Astrocyte of the hippocampus (primary cell): Measurements from ENCODE around the gene DDX43.
"Not testable (repeated sequence)": the region's sequence is repeated elsewhere in the genome, so short reads cannot be mapped to it uniquely, and the experiment has no call there.

Source experiments
- DNase-seq: peaks from one replicate; pipeline ENCODE4 v3.0.0; 2011; ENCODE audit warnings: low read depth, low spot score

The DDX43 gene

DNA sequence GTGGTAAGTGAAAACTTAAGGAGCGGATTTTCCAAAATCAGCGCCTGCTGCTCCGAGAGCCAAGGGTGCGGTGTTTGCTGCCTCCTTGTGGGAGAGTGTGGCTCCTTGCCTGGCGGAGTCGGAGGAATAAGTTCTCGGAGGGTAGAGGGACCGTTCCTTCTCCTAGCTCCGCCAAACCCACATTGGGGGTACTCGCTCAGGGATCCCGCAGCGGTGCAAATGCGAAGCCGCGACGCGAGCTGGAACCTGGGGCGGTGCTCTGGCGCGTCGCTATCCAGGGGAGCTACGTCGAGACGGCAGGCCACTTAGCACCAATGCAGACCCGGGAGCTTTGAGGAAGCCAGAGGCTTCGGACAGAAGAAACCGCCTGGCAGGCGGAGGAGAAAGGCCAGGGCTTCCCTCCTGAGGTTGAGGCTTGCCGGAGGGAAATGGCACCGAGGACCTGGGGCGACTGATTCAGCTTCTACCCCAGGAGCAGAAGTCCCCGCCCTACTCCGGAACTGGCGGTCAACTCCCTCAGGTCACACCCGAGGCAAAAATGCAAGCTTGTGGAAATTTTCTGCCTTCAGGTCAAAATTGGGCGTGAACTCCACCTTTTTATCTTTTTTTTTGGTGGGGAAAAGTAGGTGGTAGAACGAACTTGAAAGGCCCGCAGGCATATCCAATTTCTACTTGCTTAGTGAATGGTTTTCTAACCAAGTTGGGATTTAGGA, 5.7 kb upstream of the DDX43 start:
- DNase-seq = peak; percentile 80

DNA sequence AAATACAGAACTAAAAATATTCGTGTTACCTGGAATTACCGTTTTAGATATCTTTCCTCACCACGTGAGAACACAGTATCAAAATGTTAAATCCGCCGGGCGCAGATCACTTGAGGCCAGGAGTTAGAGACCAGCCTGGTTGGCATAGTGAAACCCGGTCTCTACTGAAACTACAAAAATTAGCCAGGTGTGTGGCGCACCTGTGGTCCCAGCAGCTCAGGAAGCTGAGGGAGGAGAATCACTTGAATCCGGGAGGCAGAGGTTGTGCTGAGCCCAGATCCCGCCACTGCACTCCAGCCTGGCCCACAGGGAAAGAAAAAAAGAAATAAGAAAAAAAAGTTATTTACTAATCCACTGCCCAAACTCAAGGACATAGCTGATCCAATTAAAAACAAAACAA, 4.8 kb upstream of the DDX43 start:
- no peak for DNase-seq

DNA sequence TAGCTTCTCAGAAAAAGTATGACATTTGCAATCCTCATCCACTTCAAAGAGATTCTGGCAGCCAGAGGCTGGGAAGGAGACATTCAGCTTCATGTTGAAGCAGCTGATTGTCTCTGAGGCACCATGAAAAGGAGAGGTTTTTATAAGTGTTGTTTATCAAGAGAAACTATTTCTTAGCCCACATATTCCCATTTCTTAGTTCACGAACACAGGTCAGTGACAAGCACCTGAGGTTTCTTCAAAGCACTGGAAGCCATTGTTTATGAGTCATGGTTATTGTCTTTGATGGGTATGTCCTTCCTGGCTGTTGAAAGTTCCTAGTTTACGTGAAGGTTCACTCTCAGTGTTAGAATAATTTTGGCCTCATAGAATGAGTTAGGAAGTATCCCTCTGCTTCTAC, 3.0 kb upstream of the DDX43 start:
- DNase-seq = no peak

DNA sequence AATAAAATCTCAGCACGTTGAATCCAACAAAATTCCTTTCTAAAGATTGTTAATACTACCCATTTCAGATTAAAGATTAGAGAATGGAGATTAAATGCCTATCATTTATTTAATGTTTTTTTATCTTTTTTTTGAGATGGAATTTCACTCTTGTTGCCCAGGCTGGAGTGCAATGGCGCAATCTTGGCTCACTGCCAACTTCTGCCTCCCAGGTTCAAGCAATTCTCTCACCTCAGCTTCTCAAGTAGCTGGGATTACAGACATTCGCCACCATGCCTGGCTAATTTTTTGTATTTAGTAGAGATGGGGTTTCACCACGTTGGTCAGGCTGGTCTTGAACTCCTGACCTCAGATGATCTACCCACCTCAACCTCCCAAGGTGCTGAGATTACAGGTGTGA, 2.4 kb upstream of the DDX43 start:
- DNase-seq = not testable (repeated sequence)

DNA sequence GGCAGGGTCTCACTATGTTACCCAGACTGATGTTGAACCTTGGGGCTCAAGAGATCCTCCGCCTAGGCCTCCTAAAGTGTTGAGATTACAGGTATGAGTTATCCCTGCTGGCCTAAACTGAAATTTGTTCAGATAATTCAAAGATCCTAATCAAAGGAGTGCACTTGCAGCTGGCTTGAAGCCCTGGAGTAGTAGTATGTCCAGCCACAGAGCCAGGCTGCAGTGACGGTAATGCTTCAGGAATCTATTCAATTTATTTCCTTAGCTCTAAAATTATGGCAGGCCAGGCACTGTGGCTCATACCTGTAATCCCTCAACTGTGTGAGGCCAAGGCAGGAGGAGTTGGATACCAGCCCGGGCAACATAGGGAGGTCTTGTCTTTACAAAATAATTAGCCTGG, 1.4 kb upstream of the DDX43 start:
- DNase-seq = peak; percentile 12

DNA sequence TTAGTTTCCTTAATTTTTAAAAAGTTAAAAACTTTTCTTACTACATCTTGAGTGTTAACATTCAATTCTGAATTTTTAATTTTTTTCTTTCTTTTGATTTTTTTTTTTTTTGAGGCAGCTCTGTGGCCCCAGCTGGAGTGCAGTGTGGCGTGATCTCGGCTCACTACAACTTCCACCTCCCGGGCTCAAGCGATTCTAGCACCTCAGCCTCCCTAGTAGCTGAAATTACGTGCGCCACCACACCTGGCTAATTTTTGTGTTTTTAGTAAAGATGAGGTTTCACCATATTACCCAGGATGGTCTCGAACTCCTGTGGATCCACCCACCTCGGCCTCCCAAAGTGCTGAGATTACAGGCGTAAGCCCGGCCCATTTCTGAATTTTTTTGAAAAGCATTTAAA, 1.2 kb downstream of the DDX43 start:
- no peak for DNase-seq

DNA sequence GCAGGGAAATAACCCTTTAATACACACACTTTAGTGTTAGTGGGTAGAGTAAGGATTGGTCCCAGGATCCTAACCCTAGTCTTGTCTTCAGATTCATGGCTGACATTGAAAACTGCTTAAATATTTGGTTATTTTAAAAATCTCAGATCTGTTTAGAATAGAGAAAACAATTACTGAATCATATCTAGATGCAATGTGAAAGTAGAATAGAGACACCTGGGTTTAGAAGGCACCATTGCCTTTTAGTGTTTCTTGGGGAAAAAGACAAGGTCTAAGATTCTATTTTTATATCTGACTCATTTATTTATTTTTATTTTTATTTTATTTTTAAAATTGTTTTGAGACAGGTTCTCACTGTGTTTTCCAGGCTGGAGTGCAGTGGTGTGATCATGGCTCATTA, 6.0 kb downstream of the DDX43 start:
- no peak for DNase-seq

DNA sequence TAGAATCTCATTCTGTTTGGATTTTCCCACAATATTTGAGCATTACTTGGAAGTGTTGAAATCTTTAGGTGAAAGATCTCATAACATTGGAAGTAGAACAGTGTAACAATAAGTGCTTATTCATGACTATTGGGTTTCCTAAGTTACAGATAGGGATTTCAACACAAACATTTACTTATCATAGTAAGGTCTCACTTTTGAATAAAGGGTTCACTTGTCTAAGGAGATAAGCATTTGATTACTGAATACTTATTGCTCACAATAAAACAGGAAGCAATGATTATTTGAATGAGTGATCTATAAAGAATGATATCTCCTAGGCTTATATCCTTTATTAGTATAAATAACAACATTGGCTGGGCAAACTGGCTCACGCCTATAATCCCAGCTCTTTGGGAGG, 14.8 kb downstream of the DDX43 start:
- DNase-seq = no peak

DNA sequence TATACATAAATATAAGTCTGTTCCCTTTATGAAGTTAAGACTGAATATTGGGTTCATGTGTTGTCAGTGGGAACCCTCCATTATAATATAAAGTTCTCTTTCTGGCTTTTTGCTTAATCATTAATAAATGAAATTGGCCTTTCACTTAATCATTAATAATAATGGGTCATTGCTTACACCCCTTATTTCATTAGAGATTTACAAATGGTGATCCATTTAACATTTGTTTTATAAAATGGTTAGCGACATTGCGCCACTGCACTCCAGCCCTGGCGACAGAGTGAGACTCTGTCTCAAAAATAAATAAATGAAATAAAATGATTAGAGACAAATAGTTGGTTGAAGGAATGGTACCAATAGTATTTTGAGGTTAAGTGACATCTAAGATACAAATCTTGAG, 18.5 kb downstream of the DDX43 start:
- no peak for DNase-seq

DNA sequence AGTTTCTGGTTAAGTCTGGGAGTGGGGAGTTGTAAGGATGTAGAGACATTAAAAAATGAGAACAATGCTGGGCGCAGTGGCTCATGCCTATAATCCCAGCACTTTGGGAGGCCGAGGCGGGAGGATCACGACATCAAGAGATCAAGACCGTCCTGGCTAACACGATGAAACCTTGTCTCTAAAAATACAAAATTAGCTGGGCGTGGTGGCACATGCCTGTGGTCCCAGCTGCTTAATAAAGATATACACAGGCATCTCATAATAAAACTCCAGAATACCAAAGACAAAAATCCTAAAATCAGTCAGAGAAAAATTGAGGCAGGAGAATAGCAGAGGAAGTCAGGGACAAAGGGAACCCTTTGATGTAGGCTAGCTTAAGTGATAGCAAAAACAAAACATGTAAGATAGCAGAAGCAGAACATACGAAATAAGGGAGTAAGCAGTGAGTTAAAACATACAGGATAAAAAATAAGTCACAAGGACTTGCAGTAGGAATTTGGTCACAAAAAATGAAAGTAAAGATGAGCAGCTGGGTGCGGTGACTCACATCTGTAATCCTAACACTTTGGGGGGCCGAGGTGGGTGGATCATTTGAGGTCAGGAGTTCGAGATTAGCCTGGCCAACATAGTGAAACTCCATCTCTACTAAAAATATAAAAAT, 23.6 kb downstream of the DDX43 start:
- DNase-seq = no peak

DNA sequence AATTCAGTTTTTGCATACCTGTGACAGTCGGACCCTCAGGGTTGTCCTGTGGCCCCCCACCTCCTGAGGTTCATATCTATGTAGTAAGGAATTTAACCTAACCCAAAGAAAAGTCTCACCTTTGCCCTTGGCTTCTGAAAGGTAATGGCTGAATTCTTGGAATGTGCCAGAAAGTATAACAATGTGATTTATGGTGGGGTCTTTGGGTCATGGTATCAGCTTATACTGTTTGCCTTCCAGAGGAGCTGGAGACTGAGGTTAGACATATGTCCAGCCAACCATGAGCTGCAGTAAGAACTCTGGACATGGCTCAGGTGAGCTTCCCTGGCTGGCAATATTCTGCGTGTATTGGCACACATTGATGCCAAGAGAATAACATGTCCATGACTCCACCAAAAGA, 26.9 kb downstream of the DDX43 start:
- DNase-seq = no peak

DNA sequence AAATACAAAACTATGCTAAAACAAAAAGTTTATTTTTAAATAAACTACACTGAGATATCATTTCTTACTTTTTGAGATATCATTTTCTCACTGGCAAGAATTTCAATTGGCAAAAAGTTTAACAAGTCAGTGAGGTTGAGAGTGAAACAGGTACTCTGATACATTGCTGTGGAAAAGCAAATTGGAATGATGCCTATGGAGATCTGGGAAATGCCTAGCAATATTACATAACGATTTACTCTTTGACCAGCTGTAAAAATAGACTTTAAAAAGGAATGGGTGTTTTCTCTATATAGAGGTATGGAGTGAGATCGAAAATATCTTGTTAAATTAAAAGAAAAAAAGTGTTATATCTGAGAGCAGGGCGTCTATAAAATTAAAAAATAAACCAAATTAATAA, 40.6 kb downstream of the DDX43 start:
- no peak for DNase-seq

DNA sequence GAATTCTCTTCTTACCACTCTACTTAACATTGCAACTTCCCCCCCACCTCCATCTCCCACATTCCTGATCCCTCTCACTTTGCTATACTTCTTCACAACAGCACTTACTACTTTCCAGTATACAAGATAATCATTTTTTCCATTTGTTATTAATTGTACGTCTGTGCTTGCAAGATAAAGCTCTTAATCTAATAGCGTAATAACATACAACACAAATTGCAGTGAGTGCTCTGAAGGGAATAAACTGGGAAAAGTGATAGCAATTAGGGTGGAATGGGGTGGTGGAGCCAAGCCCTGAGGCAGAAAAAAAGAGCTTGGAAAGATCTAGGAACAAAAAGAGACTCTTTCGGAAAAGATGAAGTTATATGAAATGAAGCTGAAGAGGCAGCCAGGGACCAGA, 48.9 kb downstream of the DDX43 start:
- DNase-seq = no peak

DNA sequence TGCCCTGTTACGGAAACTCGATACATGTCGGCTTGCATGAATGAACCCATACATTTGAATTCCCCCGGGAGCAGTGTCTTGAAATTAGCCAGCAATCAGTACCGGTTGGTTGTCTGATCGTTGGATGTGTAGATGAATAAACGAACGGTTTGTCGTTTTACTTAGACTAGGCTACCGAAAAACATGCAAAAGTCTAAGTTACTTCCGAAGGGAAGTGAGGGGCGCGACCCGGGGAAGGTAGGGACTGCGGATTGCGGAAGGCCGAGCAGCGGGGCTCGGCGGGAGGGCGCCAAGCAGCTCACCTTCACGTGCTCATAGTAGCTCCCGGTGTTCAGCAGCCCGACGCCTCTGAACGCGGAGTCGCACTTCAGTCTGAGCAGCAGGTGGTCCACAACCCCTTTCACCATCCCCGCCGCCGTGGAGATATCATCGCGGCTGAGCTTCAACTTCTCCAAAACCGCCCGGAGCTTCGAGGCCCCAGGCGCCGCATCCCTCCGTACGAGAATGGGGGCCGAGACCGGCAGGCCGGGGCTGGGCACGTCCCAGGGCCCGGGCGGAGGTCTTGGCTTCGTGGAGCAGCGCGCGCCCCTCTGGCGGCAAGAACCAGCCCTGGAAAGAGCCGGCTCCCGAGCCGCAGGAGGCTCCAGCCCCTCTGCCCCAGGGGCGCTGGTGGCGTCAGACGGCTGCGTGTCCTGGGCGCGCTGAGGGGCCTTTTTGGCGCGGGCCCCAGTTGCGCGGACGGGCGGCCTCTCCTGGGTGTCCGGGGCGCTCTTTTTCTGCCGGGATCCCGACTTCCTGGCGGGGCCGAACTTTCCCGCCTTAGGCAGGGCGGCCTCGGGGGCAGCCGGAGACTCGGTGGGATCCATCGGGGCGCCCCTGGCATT, 56.8 kb downstream of the DDX43 start:
- DNase-seq = peak; percentile 45

DNA sequence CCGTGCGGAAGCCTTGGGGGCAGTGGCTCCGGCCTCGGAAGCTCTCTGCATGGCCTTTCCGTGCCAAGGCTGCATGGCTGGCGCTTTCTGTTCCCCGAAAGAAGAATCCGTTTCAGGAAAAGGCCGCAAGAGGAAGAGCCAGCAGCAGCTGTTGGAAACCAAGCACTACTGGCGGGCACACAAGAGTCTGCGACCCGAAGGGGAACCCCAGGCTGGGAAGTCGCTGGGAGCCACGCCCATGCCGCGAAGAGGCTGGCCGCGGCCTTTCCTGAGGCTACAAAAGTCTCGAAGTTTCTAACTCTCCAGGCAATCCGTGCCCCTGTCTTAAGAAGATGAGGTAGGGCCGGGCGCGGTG, 57.5 kb downstream of the DDX43 start, which contains the start of gene CGAS:
Gene CGAS (minus strand): TSS at position 191 of the 355 bp plus-strand sequence. CDS start 116 bp downstream, at position 75.
- no peak for DNase-seq

DNA sequence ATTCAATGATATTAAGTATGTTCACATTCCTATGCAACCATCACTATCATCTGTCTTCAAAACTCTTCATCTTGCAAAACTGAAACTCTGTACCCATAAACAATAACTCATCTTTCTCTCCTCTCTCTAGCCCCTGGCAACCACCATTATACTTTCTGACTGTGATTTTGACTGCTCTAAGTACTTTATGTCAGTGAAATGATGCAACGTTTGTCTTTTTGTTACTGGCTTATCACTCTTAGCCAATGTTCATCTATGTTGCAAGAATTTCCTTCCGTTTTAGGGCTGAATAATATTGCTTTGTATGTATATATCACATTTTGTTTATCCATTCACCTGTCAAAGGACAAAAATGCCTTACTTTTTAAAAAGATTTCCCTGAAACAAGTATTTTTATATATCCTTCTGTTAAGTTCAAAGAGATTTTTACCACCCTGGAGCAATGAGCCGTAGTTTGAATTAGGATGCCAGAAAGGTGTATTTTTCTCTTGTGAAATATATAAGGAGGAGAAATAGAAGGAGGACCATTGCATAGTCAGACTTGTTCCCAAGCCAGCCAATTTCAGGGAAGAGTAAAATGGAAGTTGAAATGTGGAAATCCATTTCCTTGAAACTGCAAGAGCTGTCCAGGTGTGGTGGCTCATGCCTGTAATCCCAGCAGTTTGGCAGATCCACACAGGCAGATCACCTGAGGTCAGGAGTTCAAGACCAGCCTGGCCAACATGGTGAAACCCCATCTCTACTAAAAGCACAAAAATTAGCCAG, 61.4 kb downstream of the DDX43 start:
- no peak for DNase-seq

DNA sequence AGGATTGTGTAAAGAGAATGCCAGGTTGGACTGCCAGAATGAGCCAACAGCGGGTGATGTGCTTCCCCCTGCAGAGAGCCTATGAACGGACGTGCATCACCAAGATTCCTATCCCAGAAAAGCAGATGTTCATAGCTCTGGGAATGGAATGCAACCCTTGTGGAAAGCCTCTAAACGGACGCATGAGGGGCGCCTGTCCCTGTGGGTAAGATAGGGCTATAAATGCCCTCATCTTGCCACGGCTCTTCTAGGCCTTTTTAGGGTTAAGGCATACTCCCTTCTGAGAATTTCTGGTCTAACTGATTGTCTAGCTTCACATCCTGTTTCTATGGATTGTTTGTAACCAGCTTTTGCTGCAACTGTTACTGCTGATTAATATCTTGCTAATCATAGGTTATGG, 64.8 kb downstream of the DDX43 start:
- not testable (repeated sequence) for DNase-seq

DNA sequence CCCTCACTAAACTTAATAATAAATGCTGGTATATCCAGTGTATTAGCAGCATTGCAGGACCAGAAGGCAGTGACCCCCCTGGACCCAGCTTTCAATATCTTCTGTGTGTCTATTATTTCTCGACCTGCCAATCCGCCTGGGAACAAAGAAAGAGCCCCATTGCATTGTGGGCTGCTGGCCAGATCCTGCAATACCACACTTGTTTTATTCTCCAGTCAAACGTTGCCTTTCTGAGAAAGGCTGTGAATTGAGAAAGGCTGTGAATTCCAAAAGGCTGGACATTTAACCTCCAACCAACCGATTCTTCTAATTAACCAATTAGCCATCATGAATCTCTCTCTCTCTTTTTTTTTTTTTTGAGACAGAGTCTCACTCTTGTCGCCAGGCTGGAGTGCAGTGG, 65.4 kb downstream of the DDX43 start:
- peak; percentile 12 for DNase-seq

DNA sequence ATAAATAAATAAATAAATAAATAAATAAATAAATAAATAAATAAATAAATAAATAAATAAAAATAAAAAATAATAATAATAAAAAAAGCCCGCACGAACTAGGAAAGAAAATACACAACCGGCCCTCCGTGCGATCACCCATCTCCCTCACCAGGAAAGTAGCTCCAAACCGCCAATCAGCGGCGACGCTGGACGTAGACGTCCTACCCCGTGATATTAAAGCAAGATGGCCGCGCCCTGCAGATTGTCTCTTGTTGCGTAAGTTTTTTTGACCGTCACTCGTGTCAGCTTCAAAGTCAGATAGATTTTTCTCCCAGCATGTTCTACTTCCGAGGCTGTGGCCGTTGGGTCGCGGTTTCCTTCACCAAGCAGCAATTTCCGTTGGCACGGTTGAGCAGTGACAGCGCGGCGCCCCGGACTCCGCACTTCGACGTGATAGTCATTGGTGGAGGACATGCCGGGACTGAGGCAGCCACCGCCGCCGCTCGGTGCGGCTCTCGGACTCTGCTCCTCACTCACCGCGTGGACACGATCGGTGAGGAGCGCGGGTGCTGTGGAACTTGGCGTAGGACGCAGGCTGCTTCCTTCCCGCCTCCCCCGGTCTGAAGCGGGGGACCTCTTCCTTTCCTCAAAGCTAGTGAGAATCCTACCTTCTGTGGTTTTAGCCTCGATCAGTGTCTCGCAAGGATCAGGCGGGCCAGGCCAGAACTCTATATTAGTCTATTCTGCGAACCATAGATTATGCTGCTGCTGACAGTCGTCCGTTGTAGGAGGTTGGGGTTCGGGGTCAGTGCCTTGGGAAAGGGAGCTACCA, 67.1 kb downstream of the DDX43 start, which contains the start of gene MTO1:
Gene MTO1 (plus strand): TSS at position 201 of the 814 bp plus-strand sequence. CDS start 118 bp downstream, at position 319.
- peak; percentile 93 for DNase-seq
